GM18909 (cell line): Measurements from ENCODE around the gene FEZF1.

Experiments
- ATAC-seq: cut with Tn5 transposase; IDR thresholded peaks from one replicate; pipeline ENCODE4 v1.9.1; 2021; ENCODE audit warnings: mild to moderate bottlenecking; ENCODE audit not compliant: unreplicated experiment, poor library complexity

Gene FEZF1

DNA sequence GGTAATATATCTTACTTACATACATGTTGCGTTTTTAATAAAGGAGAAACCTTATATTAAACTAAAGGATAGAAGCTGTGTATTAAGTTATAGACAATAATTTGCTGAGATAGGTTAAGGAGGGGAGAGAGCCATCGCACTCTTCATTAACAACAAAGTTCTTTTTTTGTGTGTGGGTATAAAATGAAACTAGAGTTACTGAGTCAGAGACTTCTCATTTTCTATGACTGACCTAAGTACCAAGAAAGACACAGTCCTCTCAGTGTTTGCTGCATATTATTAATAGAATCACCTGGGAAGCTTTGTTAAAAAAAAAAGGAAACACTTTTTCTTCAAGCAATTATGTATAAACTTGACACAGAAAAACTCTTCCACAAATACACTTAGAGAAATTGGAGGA lies 31.4 kb downstream of the FEZF1 start:
- no peak for ATAC-seq

DNA sequence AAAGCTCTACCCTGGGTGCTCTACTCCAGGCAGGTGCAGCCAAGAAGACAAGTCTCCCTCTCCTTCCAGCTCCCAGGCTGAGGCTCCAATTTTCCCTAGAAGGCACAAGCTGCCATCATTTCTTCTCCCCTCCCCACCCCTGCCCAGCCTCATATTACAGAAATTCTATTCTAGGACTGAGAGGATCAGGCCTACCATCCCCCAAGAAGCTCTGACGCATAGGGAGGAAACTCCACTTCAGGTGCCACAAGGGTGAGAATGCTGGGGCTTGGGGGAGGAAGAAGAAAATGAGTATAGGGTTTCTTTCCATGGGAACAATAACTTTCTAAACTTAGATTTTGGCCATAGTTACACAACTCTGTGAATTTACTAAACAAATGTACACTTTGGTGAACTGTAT lies 35.3 kb downstream of the FEZF1 start:
- no peak for ATAC-seq

DNA sequence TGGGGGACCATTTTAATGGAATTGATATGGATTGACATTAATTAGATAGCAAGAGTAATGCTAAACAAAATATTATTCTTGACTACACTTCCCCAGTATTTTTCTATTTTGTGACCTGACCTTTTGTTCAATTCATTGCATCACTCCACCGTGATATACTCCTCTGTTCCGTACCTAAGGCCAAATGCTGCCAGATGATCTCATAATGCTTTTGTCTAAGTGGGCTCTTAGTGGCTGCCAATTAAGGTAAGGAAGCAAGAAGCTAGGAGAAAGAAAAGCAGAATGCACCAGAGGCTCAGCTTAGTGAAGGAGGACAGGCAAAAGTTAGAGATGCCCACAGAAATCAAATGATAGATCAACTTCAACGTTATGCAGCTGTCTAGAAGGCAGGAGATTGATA lies 36.4 kb downstream of the FEZF1 start:
- ATAC-seq, result no peak

DNA sequence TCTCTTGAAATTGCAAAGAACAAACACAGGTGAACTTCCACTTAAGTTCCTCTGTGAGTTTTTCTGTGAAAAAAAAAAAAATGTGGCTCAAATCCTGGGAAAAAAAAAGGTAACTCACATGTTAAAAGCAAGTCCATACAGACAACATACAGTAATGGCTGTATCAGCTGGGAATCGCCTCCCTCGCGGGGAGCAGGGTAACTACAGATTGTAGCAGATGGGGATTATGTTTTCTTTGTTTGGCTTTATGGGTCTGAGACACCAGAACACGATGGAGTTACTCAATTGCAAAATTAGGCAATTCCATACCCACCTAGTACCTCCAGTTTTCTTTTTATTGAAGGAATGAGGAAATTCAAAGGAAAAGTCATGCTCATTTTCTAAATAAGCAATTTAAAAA lies 42.3 kb downstream of the FEZF1 start:
- ATAC-seq, result no peak

DNA sequence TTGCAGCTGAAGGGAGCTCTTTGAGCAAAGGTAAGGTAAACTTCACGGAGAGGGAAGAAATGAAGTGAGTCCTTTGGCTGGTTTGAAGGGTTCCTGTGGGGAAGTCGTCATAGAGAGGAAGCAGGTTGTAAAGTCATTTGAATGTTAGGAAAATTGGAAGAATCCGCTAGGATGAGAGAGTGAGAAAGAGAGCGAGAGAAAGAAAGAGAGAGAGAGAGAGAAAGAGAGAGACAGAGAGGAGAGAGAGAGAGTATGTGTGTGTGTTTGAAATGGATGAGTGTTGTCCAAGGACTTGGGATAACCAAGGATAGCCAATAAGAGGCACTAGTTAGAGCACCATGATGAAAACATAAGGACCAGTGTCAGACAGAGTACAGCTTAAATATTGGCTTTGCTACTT lies 43.1 kb downstream of the FEZF1 start:
- ATAC-seq, result no peak

DNA sequence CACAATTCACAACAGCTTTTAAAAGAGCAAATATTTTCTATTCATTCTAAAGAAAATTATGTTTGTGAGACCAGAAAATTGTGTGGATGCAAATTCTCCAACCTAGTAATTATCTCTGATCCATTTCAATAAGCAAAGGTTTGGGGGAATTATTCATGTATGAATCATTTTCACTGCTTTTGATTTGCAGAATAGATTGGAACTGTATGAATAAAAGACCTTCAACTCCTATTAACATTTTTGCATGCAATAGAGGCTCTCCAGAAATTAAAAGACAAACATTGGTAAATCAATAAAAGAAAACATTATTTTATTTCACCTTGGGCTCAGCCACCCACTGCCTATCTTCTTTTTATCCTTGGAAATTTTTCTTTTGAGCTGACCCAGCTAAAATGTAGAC lies 43.5 kb downstream of the FEZF1 start:
- no peak for ATAC-seq

DNA sequence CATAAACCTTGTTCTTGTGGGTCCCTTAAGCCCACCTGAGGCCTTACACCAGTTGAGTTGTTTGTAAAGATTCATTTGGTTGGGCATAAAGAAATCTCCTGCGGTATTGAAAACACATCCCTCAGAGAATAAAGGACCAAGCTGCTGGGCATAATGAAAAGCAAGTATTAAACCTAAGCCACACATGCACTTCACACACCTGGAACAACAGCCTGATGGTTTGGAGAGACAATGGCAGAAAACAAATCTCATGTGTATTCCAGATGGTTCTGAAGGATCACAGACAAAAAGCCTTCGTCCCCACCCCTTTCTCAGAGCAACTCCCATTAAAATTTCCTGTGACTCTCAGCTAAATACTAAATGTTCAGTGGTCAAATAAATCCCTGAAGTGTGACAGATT lies 44.2 kb downstream of the FEZF1 start:
- ATAC-seq, result no peak

DNA sequence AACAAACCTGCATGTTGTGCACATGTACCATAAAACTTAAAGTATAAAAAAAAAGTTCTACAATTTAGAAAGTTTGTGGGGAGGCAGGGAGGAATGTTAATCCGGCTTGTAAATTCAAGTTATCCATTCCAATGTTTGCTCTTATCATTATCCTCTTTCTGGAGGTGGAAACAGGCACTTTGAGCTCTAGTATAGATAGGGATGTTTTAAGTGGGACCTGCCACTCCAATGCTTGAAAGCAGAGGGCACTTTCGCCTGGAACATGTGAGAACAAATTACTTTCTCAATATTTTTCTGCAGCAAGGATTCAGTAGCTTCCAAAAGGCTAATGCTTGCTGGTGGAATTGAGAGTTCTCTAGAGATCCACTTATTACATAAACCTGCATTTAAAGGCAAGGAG lies 45.6 kb downstream of the FEZF1 start:
- no peak for ATAC-seq

DNA sequence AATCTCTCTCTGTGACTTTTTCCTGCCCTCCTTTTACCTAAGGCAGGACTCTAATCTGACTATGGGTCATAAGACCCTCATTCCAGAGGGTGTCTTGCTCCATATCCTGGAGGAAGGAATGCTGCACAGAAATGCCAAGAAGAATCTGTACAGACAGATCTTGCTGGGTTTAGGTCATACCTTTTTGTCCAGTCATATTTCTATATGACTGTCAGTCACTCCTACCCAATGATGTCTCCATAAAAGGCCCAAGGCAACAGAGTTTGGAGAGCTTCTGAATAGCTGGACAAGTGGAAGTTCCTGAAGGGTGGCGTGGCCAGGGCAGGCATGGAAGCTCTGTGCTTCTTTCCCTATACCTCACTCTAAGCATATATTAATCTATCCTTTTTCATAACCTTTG lies 47.5 kb downstream of the FEZF1 start:
- no peak for ATAC-seq

DNA sequence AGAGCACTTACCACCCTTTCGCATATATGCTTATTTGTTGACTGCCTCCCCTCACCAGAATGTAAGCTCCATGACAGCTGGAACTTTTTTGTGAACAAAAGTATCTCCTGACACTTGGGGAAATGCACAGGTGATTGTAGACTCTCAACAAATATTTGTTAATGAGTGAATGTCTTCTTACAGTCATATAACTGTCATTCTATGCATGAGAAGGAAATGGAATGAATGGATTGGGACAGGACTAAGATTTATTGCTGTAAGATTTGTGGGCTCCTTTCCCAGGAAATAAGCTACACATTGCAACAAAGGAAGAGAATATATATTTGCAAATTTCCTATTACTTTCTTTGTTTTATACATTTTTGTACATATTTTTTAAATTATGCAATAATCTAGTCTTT lies 48.5 kb downstream of the FEZF1 start:
- ATAC-seq, result no peak

DNA sequence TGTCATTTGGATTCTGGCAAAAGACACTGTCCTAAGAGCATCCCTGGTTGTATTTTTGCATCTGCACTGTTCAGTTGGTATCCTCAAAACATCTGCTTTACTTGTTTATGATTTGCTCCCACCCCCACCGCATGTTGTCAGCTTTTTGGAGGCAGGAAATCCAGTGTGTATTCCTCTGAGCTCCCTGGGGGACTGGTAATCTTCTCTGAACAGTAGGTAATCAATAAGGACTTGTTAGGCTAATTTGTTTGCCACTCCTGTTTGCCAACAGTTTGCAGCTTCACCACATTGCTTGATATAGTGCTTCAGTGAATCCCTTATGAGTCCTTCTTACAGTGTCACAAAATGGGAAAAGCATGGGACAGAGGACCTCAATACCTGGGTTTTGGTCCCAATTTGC lies 49.1 kb downstream of the FEZF1 start:
- no peak for ATAC-seq
